Neural cell (in vitro differentiated cells): ENCODE results near the gene PGBD5. TPM values are rescaled to one million over a fixed set of nuclear protein-coding genes. Genes with fewer than 3 reads are reported as not detected.
"Not testable (repeated sequence)": the region's sequence is repeated elsewhere in the genome, so short reads cannot be mapped to it uniquely, and the experiment has no call there.

ENCODE experiments used
- H2AFZ ChIP-seq: fragments of 200-600, 300-800 bp; sonication (generic), shearing (Covaris generic); 2 replicates; pipeline ENCODE4 v1.6.0; 2014; ENCODE audit warnings: low read depth, mild to moderate bottlenecking, antibody characterized with exemption, low read length, moderate library complexity
- H3F3A ChIP-seq: fragments of 200-600 bp; shearing (Covaris generic); 2 replicates; pipeline ENCODE4 v1.6.1; 2016; ENCODE audit warnings: mild to moderate bottlenecking, moderate library complexity, mixed read lengths, antibody characterized with exemption, low read length; ENCODE audit not compliant: insufficient read depth, poor library complexity, severe bottlenecking
- H3K27ac ChIP-seq: fragments of 200-600, 300-800 bp; sonication (generic), shearing (Covaris generic); 2 replicates; pipeline ENCODE4 v1.5.1; 2014; ENCODE audit warnings: mild to moderate bottlenecking, low read length, moderate library complexity
- H3K27me3 ChIP-seq: fragments of 300-800, 200-600 bp; sonication (generic), shearing (Covaris generic); 2 replicates; pipeline ENCODE4 v1.6.0; 2014; ENCODE audit warnings: mild to moderate bottlenecking, low read depth, low read length, moderate library complexity; ENCODE audit not compliant: insufficient read depth
- H3K36me3 ChIP-seq: fragments of 300-800, 200-600 bp; sonication (generic), shearing (Covaris generic); 2 replicates; pipeline ENCODE4 v1.5.1; 2014; ENCODE audit warnings: mild to moderate bottlenecking, antibody characterized with exemption, low read length, moderate library complexity; ENCODE audit not compliant: insufficient read depth
- H3K4me2 ChIP-seq: fragments of 300-800, 200-600 bp; sonication (generic), shearing (Covaris generic); 2 replicates; pipeline ENCODE4 v1.6.0; 2014; ENCODE audit warnings: mild to moderate bottlenecking, low read length
- H3K4me3 ChIP-seq: fragments of 300-800, 200-600 bp; sonication (generic), shearing (Covaris generic); 2 replicates; pipeline ENCODE4 v1.5.1; 2014; ENCODE audit warnings: mild to moderate bottlenecking, low read length, moderate library complexity
- H3K79me2 ChIP-seq: fragments of 200-600 bp; shearing (Covaris generic); replicated peaks from 2 replicates; pipeline ENCODE4 v1.6.0; 2014; ENCODE audit warnings: mild to moderate bottlenecking, low read length, moderate library complexity; ENCODE audit not compliant: insufficient read depth
- H3K9ac ChIP-seq: fragments of 300-800, 200-600 bp; sonication (generic), shearing (Covaris generic); 2 replicates; pipeline ENCODE4 v1.6.1; 2016; ENCODE audit warnings: mild to moderate bottlenecking, low read length, mixed read lengths
- H3K9me2 ChIP-seq: fragments of 200-600 bp; shearing (Covaris generic); 2 replicates; pipeline ENCODE4 v1.6.1; 2016; ENCODE audit warnings: mild to moderate bottlenecking, low read length, mixed read lengths; ENCODE audit not compliant: insufficient read depth
- H3K9me3 ChIP-seq: fragments of 200-600, 300-800 bp; sonication (generic), shearing (Covaris generic); 2 replicates; pipeline ENCODE4 v1.6.1; 2016; ENCODE audit warnings: mild to moderate bottlenecking, mixed run types, low read length, moderate library complexity, mixed read lengths
- H4K20me1 ChIP-seq: fragments of 200-600 bp; shearing (Covaris generic); 2 replicates; pipeline ENCODE4 v1.6.1; 2016; ENCODE audit warnings: mild to moderate bottlenecking, mixed run types; ENCODE audit not compliant: insufficient read depth
- EP300 ChIP-seq: fragments of 450-650 bp; conservative IDR thresholded peaks from 2 replicates; pipeline ENCODE4 v1.6.1; 2014; ENCODE audit warnings: antibody characterized with exemption, mild to moderate bottlenecking, moderate library complexity; ENCODE audit not compliant: poor library complexity, severe bottlenecking
- EZH2 ChIP-seq: fragments of 200-600, 300-800 bp; shearing (Covaris generic), sonication (generic); IDR thresholded peaks from 2 replicates; pipeline ENCODE4 v1.6.1; 2014; ENCODE audit warnings: antibody characterized with exemption, low read length, borderline replicate concordance, mild to moderate bottlenecking; ENCODE audit not compliant: insufficient read depth, poor library complexity, severe bottlenecking
- MXI1 ChIP-seq: fragments of 450-650 bp; conservative IDR thresholded peaks from 2 replicates; pipeline ENCODE4 v1.6.1; 2014; ENCODE audit warnings: antibody characterized with exemption, mild to moderate bottlenecking; ENCODE audit not compliant: poor library complexity, severe bottlenecking
- POLR2AphosphoS5 ChIP-seq: IDR thresholded peaks from 2 replicates; pipeline ENCODE4 v1.6.1; 2012
- RAD21 ChIP-seq: fragments of 450-650 bp; conservative IDR thresholded peaks from 2 replicates; pipeline ENCODE4 v1.6.1; 2014; ENCODE audit warnings: antibody characterized with exemption, mild to moderate bottlenecking, moderate library complexity
- SMC3 ChIP-seq: fragments of 450-650 bp; conservative IDR thresholded peaks from 2 replicates; pipeline ENCODE4 v1.6.1; 2014; ENCODE audit warnings: antibody characterized with exemption, mild to moderate bottlenecking, moderate library complexity; ENCODE audit not compliant: poor library complexity
- TAF1 ChIP-seq: IDR thresholded peaks from 2 replicates; pipeline ENCODE4 v1.6.1; 2012; ENCODE audit warnings: low read depth
- polyA minus RNA-seq: library from RNA; depleted of rRNA, polyadenylated mRNA; stranded (reverse); fragments of >200 nt; gene quantifications from 2 replicates; pipeline ENCODE4 v1.2.3, GENCODE V29; 2014
- polyA plus RNA-seq: library from polyadenylated mRNA; depleted of rRNA; stranded (reverse); fragments of >200 nt; gene quantifications from 2 replicates; pipeline ENCODE4 v1.2.3, GENCODE V29; 2014
- TF ChIP-seq, protein P1 (sequence below): fragments of 450-650 bp; IDR thresholded peaks from 2 replicates; pipeline ENCODE4 v1.5.1; 2014; ENCODE audit warnings: antibody characterized with exemption, mild to moderate bottlenecking, moderate library complexity; ENCODE audit not compliant: poor library complexity, severe bottlenecking
- TF ChIP-seq, protein P2 (sequence below): IDR thresholded peaks from 2 replicates; pipeline ENCODE4 v1.6.1; 2012; ENCODE audit warnings: borderline replicate concordance

PGBD5 gene, protein sequence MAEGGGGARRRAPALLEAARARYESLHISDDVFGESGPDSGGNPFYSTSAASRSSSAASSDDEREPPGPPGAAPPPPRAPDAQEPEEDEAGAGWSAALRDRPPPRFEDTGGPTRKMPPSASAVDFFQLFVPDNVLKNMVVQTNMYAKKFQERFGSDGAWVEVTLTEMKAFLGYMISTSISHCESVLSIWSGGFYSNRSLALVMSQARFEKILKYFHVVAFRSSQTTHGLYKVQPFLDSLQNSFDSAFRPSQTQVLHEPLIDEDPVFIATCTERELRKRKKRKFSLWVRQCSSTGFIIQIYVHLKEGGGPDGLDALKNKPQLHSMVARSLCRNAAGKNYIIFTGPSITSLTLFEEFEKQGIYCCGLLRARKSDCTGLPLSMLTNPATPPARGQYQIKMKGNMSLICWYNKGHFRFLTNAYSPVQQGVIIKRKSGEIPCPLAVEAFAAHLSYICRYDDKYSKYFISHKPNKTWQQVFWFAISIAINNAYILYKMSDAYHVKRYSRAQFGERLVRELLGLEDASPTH
- polyA plus RNA-seq = 16.3 and 17.3 TPM in 2 replicates
- 28.6 and 34.3 TPM in 2 replicates for polyA minus RNA-seq

DNA sequence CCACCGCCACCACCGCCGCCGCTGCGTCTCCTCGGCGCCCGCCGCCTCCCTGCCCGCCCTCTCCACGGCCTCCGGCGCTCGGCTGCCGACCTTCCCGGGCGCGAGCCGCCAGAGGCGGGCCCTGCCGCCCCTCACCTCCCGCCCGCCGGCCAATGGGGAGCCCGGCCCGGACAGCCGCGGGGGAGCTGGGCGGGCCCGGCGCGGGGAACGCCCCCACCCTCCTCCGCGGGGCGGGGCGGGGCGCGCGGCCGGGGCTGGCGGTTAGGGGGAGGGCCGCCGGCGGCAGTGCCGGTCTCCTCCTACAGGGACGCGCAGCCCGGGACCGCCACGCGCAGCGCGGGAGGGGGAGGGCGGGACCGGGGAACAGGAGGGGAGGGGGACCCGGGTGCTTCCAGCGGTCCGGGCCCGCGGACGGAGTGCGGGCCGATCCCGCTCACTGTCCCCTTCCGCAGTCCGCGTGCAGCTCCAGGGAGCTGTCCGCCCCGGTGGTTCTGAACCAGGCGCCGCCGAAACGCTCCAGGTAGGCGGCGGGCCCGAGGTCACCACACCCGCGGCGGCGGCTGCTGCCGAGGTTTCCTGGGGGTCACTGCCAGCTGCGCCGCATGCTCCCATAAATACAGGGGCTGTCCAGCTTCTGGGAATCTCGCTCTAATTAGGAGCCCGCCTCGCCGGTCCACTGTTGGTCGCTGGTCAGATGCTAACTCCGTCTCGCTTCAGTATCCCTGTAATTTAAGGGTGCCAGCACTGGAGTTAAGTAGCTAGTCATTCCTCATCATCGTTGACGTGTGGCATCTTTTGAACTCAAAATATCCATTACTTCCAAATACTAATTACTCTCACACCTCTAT lies at the start of gene PGBD5:
Gene PGBD5, minus strand, starts transcription at position 87 of the 848 bp plus-strand sequence. CDS start 404 bp downstream, outside the sequence.
- H3K9ac ChIP-seq = peak within 1 kb of the TSS; percentile 69
- peak within 1 kb of the TSS; percentile 90 for H3K4me3 ChIP-seq
- no peaks in the 10 kb centered on the region for H3K36me3 ChIP-seq
- peaks cover 14% of the 10 kb centered on the region for H4K20me1 ChIP-seq
- no peaks in the 10 kb centered on the region for H3K9me2 ChIP-seq
- TF ChIP-seq EP300 (no peak), RAD21 (peak; percentile 9), POLR2AphosphoS5 (peak; percentile 75), MXI1 (peak; percentile 58), TAF1 (no peak), EZH2 (no peak), SMC3 (no peak)
- TF ChIP-seq, protein P1, sequence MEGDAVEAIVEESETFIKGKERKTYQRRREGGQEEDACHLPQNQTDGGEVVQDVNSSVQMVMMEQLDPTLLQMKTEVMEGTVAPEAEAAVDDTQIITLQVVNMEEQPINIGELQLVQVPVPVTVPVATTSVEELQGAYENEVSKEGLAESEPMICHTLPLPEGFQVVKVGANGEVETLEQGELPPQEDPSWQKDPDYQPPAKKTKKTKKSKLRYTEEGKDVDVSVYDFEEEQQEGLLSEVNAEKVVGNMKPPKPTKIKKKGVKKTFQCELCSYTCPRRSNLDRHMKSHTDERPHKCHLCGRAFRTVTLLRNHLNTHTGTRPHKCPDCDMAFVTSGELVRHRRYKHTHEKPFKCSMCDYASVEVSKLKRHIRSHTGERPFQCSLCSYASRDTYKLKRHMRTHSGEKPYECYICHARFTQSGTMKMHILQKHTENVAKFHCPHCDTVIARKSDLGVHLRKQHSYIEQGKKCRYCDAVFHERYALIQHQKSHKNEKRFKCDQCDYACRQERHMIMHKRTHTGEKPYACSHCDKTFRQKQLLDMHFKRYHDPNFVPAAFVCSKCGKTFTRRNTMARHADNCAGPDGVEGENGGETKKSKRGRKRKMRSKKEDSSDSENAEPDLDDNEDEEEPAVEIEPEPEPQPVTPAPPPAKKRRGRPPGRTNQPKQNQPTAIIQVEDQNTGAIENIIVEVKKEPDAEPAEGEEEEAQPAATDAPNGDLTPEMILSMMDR = peak; percentile 9
- TF ChIP-seq, protein P2, sequence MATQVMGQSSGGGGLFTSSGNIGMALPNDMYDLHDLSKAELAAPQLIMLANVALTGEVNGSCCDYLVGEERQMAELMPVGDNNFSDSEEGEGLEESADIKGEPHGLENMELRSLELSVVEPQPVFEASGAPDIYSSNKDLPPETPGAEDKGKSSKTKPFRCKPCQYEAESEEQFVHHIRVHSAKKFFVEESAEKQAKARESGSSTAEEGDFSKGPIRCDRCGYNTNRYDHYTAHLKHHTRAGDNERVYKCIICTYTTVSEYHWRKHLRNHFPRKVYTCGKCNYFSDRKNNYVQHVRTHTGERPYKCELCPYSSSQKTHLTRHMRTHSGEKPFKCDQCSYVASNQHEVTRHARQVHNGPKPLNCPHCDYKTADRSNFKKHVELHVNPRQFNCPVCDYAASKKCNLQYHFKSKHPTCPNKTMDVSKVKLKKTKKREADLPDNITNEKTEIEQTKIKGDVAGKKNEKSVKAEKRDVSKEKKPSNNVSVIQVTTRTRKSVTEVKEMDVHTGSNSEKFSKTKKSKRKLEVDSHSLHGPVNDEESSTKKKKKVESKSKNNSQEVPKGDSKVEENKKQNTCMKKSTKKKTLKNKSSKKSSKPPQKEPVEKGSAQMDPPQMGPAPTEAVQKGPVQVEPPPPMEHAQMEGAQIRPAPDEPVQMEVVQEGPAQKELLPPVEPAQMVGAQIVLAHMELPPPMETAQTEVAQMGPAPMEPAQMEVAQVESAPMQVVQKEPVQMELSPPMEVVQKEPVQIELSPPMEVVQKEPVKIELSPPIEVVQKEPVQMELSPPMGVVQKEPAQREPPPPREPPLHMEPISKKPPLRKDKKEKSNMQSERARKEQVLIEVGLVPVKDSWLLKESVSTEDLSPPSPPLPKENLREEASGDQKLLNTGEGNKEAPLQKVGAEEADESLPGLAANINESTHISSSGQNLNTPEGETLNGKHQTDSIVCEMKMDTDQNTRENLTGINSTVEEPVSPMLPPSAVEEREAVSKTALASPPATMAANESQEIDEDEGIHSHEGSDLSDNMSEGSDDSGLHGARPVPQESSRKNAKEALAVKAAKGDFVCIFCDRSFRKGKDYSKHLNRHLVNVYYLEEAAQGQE = peak; percentile 92
- H3K9me3 ChIP-seq = no peaks in the 10 kb centered on the region
- H3K27ac ChIP-seq = peak within 1 kb of the TSS; percentile 30
- H2AFZ ChIP-seq = peak within 1 kb of the TSS; percentile 60
- H3K4me2 ChIP-seq = peak within 1 kb of the TSS; percentile 100
- H3K79me2 ChIP-seq = peaks cover 37% of the 10 kb centered on the region
- no peaks in the 10 kb centered on the region for H3F3A ChIP-seq
- H3K27me3 ChIP-seq = no peaks in the 10 kb centered on the region

DNA sequence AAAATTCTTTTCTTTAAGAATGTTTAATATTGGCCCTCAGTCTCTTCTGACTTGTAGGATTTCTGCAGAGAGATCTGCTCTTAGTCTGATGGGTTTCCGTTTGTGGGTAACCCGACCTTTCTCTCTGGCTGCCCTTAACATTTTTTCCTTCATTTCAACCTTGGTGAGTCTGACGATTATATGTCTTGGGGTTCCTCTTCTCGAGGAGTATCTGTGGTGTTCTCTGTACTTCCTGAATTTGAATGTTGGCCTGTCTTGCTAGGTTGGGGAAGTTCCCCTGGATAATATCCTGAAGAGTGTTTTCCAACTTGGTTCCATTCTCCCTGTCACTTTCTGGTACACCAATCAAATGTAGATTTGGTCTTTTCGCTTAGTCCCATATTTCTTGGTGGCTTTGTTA lies 48.8 kb upstream of the PGBD5 start:
- H3K79me2 ChIP-seq = not testable (repeated sequence)

DNA sequence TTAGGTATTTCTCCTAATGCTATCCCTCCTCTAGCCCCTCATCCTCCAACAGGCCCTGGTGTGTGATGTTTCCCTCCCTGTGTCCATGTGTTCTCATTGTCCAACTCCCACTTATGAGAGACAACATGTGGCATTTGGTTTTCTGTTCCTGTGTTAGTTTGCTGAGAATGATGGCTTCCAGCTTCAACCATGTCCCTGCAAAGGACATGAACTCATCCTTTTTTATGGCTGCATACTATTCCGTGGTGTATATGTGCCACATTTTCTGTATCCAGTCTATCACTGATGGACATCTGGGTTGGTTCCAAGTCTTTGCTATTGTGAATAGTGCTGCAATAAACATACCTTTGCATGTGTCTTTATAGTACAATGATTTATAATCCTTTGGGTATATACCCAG lies 44.6 kb upstream of the PGBD5 start:
- H3K9me3 ChIP-seq, H3K4me3 ChIP-seq, H3K27me3 ChIP-seq, H3K79me2 ChIP-seq, H3K4me2 ChIP-seq, H3K36me3 ChIP-seq, H4K20me1 ChIP-seq, H3K27ac ChIP-seq, H3K9me2 ChIP-seq, H3K9ac ChIP-seq, H2AFZ ChIP-seq, H3F3A ChIP-seq: not testable (repeated sequence)

More for the DNA sequence above, 48.8 kb upstream of the PGBD5 start:
- not testable (repeated sequence) for H3K4me3 ChIP-seq, H3K27me3 ChIP-seq, H3K9ac ChIP-seq, H2AFZ ChIP-seq, H3F3A ChIP-seq, H3K36me3 ChIP-seq, H3K9me3 ChIP-seq, H3K27ac ChIP-seq, H3K9me2 ChIP-seq, H4K20me1 ChIP-seq, H3K4me2 ChIP-seq
